Neutrophil (primary cell): ENCODE results near the gene ST3GAL6.

ENCODE experiments used
- H3K27ac ChIP-seq: fragments of 200-600 bp; sonication (generic); 2 replicates; pipeline ENCODE4 v1.5.1; 2016; ENCODE audit warnings: mild to moderate bottlenecking, moderate library complexity
- H3K27me3 ChIP-seq: fragments of 200-600 bp; sonication (generic); 2 replicates; pipeline ENCODE4 v1.6.0; 2016; ENCODE audit warnings: mild to moderate bottlenecking
- H3K36me3 ChIP-seq: fragments of 200-600 bp; sonication (generic); 2 replicates; pipeline ENCODE4 v1.5.1; 2017
- H3K4me1 ChIP-seq, 2 experiments: fragments of 200-600 bp in 1 of 2; sonication (generic) in 1 of 2; 1 replicate in 1 of 2; 2 replicates in 1 of 2; pipeline versions ENCODE4 v1.5.1 to v1.6.1; 2013 to 2016; ENCODE audit warnings: low read depth in 1 of 2, low read length in 1 of 2, mild to moderate bottlenecking in 1 of 2, moderate library complexity in 1 of 2; ENCODE audit not compliant: control insufficient read depth in 1 of 2, insufficient read depth in 1 of 2
- H3K4me3 ChIP-seq, 2 experiments: fragments of 200-600 bp in 1 of 2; sonication (generic) in 1 of 2; 1 replicate in 1 of 2; 2 replicates in 1 of 2; pipeline ENCODE4 v1.5.1; 2013 to 2016; ENCODE audit warnings: low read depth in 1 of 2, low read length in 1 of 2, mild to moderate bottlenecking in 1 of 2, moderate library complexity in 1 of 2
- H3K9me3 ChIP-seq: fragments of 200-600 bp; sonication (generic); 2 replicates; pipeline ENCODE4 v1.5.1; 2016
- CTCF ChIP-seq: fragments of 200-600 bp; sonication (generic); IDR thresholded peaks from 2 replicates; pipeline ENCODE4 v1.5.1; 2016; ENCODE audit warnings: antibody characterized with exemption

Gene ST3GAL6

GRCh38 chr3:98778852-98779413 lies 15.8 kb downstream of the ST3GAL6 start:
- Histone ChIP-seq H3K27me3 (no peaks in the 10 kb centered on the region), H3K4me1 (peaks cover 0 to 10% of the 10 kb centered on the region in 2 experiments), H3K4me3 (no peak overlapping the region), H3K9me3 (no peaks in the 10 kb centered on the region), H3K36me3 (peaks cover 100% of the 10 kb centered on the region), H3K27ac (peak overlapping the region; percentile 50)
- no peak for TF ChIP-seq CTCF

DNA sequence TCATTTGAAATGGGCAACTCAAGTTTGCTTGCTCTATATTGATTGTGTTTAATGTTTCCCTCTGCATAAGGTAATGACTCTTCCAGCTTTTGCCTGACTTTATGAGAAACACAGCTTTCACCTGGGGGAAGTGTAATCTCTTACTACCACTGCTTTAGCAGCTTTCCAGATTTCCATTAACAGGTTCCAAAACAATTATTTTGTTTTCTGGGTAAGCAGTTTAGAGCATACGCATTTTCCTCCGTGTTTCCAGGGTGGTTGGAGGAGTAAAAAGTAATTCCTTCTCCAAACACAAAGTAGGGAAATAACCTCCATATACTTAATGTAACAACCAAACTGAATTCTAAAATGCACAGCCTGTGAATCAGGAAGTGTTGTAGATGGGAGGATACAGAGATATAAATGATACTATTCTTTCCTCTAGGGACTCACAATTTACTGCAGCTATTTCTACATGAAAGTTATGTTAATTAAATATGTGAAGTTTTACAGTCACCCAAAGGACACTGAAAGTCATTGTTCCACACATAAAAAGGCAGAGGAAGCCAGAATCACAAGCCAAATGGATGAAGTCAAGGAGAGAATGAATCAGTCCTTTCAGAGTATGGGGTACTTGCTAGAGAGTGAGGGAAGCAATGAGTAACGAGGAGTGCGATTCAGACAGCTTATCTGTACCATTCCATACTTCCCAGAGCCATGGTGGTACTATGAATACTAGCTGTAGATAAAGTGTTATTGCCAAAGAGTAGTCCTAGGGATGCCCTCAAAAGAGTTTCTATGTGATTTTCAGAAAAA lies 16.6 kb downstream of the ST3GAL6 start:
- no peak overlapping the region for H3K27ac ChIP-seq
- H3K4me3 ChIP-seq = no peak overlapping the region
- H3K36me3 ChIP-seq = peaks cover 100% of the 10 kb centered on the region
- no peaks in the 10 kb centered on the region for H3K27me3 ChIP-seq
- H3K4me1 ChIP-seq = peaks cover 7 to 18% of the 10 kb centered on the region in 2 experiments
- no peaks in the 10 kb centered on the region for H3K9me3 ChIP-seq
- no peak for TF ChIP-seq CTCF

- H3K27me3 ChIP-seq = no peaks in the 10 kb centered on the region
- no peak for TF ChIP-seq CTCF
- peaks cover 12 to 24% of the 10 kb centered on the region in 2 experiments for H3K4me1 ChIP-seq
- no peak overlapping the region for H3K27ac ChIP-seq
- no peaks in the 10 kb centered on the region for H3K9me3 ChIP-seq
- H3K4me3 ChIP-seq = no peak overlapping the region
- H3K36me3 ChIP-seq = peaks cover 100% of the 10 kb centered on the region
Observed at GRCh38 chr3:98780343-98780742, 17.2 kb downstream of the ST3GAL6 start.

DNA sequence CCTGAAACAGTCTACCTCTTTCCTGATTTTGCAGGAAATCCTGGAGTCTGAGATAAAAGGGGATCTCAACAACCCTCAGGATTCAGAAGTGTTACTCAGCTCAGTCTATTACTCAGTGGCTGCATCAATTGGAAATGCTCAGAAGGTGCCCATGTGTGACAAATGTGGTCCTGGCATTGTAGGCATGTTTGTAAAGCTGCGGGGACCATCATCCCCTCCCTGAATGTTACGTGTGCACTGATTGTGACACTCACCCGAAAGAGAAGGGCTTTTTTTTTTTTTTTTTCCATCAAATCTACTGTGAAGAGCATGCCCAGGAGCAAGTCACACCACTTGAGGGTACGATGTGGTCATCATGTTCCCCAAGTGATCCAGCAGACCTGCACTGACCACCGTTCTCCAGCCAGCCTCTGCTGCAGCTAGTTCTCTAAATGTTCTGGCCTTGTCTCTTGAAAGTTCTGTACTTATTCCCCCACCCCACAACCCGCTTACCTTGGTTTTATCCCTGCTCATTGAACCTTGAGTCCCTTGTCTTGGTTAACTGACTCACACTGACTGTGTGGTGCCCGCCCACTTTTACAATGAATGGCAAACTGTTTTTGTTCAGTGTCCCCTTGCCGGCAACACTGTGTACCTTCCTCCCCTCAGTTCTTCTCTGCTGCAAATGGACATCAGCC lies 19.8 kb downstream of the ST3GAL6 start:
- H3K4me1 ChIP-seq = peaks cover 29 to 42% of the 10 kb centered on the region in 2 experiments
- no peak overlapping the region for H3K4me3 ChIP-seq
- no peaks in the 10 kb centered on the region for H3K27me3 ChIP-seq
- H3K27ac ChIP-seq = no peak overlapping the region
- TF ChIP-seq CTCF = no peak
- no peaks in the 10 kb centered on the region for H3K9me3 ChIP-seq
- H3K36me3 ChIP-seq = peaks cover 90% of the 10 kb centered on the region

DNA sequence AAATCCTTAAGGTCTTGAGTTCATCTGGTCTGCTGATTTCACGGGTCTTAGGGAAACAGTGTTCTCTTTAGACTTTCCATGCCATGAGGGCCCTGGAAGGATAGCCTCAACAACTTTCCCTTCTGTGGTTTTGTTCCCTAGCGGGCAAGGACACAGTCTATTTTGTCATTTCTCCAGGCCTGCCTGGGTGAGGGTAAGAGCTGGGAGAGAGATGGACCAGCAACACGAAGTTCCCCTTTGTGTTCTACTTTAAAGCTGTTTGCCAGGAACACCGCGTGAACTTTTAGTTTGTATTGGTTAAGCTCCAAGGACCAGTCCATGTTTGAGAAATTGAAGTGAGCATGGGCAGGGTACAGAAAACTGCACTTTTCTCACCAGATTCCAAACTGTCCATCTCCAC lies 20.9 kb downstream of the ST3GAL6 start:
- no peaks in the 10 kb centered on the region for H3K9me3 ChIP-seq
- no peak for TF ChIP-seq CTCF
- H3K4me3 ChIP-seq = no peak overlapping the region
- H3K27me3 ChIP-seq = no peaks in the 10 kb centered on the region
- H3K27ac ChIP-seq = peak overlapping the region; percentile 24
- H3K4me1 ChIP-seq = peaks cover 29 to 33% of the 10 kb centered on the region in 2 experiments
- H3K36me3 ChIP-seq = peaks cover 90% of the 10 kb centered on the region
